HepG2 (cell line): ENCODE measurements around the gene KRTCAP3.

Experiments used
- IKZF5 ChIP-seq: IDR thresholded peaks from 2 replicates; pipeline ENCODE4 v1.6.1; 2018; ENCODE audit warnings: missing genetic modification reagents, mild to moderate bottlenecking, missing compliant biosample characterization
- IRF1 ChIP-seq: sonication (generic); formaldehyde crosslinking; IDR thresholded peaks from 2 replicates; pipeline ENCODE4 v1.4.0; 2020; ENCODE audit warnings: low read depth, mild to moderate bottlenecking, missing genetic modification reagents
- MEF2D ChIP-seq: sonication (generic); formaldehyde crosslinking; IDR thresholded peaks from 2 replicates; pipeline ENCODE4 v1.5.1; 2020; ENCODE audit warnings: mild to moderate bottlenecking, missing genetic modification reagents
- MXD1 ChIP-seq: sonication (generic); formaldehyde crosslinking; IDR thresholded peaks from 2 replicates; pipeline ENCODE4 v1.4.0; 2020; ENCODE audit warnings: mild to moderate bottlenecking, missing genetic modification reagents
- NFKB2 ChIP-seq: sonication (generic); formaldehyde crosslinking; IDR thresholded peaks from 2 replicates; pipeline ENCODE4 v1.4.0; 2020; ENCODE audit warnings: missing genetic modification reagents, borderline replicate concordance
- NR2F1 ChIP-seq, 2 experiments: fragments of 450-650 bp in 1 of 2; formaldehyde crosslinking in 1 of 2; IDR thresholded peaks; 2 replicates each; pipeline versions ENCODE4 v1.5.0 to v1.6.1; 2016 to 2020; ENCODE audit warnings: mild to moderate bottlenecking in 1 of 2, missing compliant biosample characterization in 1 of 2, missing genetic modification reagents in 1 of 2, moderate library complexity in 1 of 2
- TCF12 ChIP-seq, 2 experiments: fragments of 450-650 bp in 1 of 2; sonication (generic) in 1 of 2; formaldehyde crosslinking in 1 of 2; IDR thresholded peaks; 2 replicates each; pipeline versions ENCODE4 v1.6.1 to v1.8.0; 2017 to 2022; ENCODE audit warnings: antibody characterized with exemption in 1 of 2, mild to moderate bottlenecking in 1 of 2, missing genetic modification reagents in 1 of 2, moderate library complexity in 1 of 2

GRCh38 chr2:27416151-27416550 is 26.0 kb upstream of the KRTCAP3 start:
- TF ChIP-seq IRF1 (no peak), NFKB2 (CRISPR knock-in tag) (no peak), MXD1 (CRISPR knock-in tag) (no peak), TCF12 (IDR thresholded peaks at IDR 0.05) (no peak), TCF12 (CRISPR knock-in tag; IDR thresholded peaks at IDR 0.05) (no peak), MEF2D (CRISPR knock-in tag) (no peak), IKZF5 (no peak), NR2F1 (CRISPR knock-in tag; IDR thresholded peaks at IDR 0.05) (no peak)
